Glutamatergic neuron (in vitro differentiated cells): ENCODE data around the gene PTPRCAP. TPM values are rescaled to one million over a fixed set of nuclear protein-coding genes. Genes with fewer than 3 reads are reported as not detected.
A peak's percentile ranks its signal among the peaks of the same experiment; 100 is the strongest.

Source experiments
- DNase-seq: peaks from one replicate; pipeline ENCODE4 v3.0.0; 2022
- H3K27ac Mint-ChIP-seq: one replicate; pipeline ENCODE4 v1.8.0; 2020; ENCODE audit warnings: mild to moderate bottlenecking, mixed read lengths, inconsistent platforms; ENCODE audit not compliant: unreplicated experiment
- H3K27me3 Mint-ChIP-seq: one replicate; pipeline ENCODE4 v1.8.0; 2020; ENCODE audit warnings: mild to moderate bottlenecking, moderate library complexity, mixed read lengths, inconsistent platforms; ENCODE audit not compliant: unreplicated experiment
- H3K36me3 Mint-ChIP-seq: one replicate; pipeline ENCODE4 v1.8.0; 2020; ENCODE audit warnings: mild to moderate bottlenecking, mixed read lengths, inconsistent platforms; ENCODE audit not compliant: unreplicated experiment
- H3K4me1 Mint-ChIP-seq: one replicate; pipeline ENCODE4 v1.8.0; 2020; ENCODE audit warnings: mild to moderate bottlenecking, low read depth, mixed read lengths, inconsistent platforms; ENCODE audit not compliant: unreplicated experiment
- H3K4me3 Mint-ChIP-seq: one replicate; pipeline ENCODE4 v1.8.0; 2020; ENCODE audit warnings: mild to moderate bottlenecking, mixed read lengths, inconsistent platforms; ENCODE audit not compliant: unreplicated experiment
- H3K9me3 Mint-ChIP-seq: one replicate; pipeline ENCODE4 v1.8.0; 2020; ENCODE audit warnings: mild to moderate bottlenecking, moderate library complexity, mixed read lengths, inconsistent platforms; ENCODE audit not compliant: unreplicated experiment
- CTCF ChIP-seq: fragments of 200-600 bp; sonication (generic); IDR thresholded peaks from one replicate; pipeline ENCODE4 v1.5.0; 2021; ENCODE audit not compliant: partially characterized antibody, unreplicated experiment
- total RNA-seq: library from RNA; stranded (reverse); fragmentation: NEBNext Ultra II Directional; extraction: Animal tissue kit (Norgen Biotek cat#: 25700); gene quantifications from one replicate; pipeline ENCODE4 v1.2.1, GENCODE V29; 2021; ENCODE audit not compliant: unreplicated experiment

Gene PTPRCAP
- total RNA-seq, 1 donor from 2014 or later: 2.1 TPM

DNA sequence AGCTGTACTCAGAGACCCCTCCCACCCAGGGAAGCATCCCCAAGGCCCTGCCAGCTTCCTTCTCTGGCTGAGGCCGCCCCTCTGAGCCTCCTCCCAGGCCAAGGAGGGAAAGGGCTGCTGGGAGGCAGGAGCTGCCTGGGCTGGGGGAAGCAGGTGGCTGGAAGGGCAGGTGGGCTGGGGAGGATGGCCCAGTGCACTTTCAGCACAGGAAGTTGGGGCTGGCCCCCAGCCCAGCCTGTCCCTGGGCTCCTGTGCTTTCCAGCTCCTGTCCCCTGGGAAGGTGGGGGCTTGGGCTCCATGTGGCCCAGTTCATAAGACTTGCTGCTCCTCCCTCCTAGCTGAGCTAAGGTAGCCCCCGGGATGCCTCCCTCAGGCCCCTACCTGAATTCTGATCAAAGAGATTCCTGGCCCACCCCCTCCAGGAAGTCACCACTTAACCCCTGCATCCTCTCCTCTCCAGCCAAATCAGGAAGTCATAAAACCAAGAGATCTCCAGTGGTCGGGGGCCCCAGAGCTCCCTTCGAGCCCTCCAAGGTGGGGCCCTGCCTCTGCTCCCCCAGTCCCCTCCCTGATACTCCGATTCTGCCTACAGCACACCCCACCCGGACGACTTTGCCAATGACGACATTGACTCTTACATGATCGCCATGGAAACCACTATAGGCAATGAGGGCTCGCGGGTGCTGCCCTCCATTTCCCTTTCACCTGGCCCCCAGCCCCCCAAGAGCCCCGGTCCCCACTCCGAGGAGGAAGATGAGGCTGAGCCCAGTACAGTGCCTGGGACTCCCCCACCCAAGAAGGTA, 40.7 kb downstream of the PTPRCAP start:
- Mint-ChIP-seq H3K27me3 (peaks cover 12% of the 10 kb centered on the region), H3K36me3 (no peaks in the 10 kb centered on the region), H3K9me3 (peaks cover 1% of the 10 kb centered on the region), H3K4me1 (peaks cover 5% of the 10 kb centered on the region), H3K4me3 (no peak overlapping the region), H3K27ac (peak overlapping the region; percentile 59)
- no peak for TF ChIP-seq CTCF
- no peak for DNase-seq

GRCh38 chr11:67396259-67396581, 41.3 kb downstream of the PTPRCAP start:
- Mint-ChIP-seq H3K27ac (no peak overlapping the region), H3K27me3 (peaks cover 12% of the 10 kb centered on the region), H3K4me3 (no peak overlapping the region), H3K4me1 (peaks cover 5% of the 10 kb centered on the region), H3K9me3 (peaks cover 1% of the 10 kb centered on the region), H3K36me3 (no peaks in the 10 kb centered on the region)
- no peak for DNase-seq
- TF ChIP-seq CTCF: no peak

GRCh38 chr11:67395555-67396258, 41.8 kb downstream of the PTPRCAP start:
- Mint-ChIP-seq H3K4me1 (peaks cover 5% of the 10 kb centered on the region), H3K4me3 (no peak overlapping the region), H3K27me3 (peaks cover 12% of the 10 kb centered on the region), H3K27ac (no peak overlapping the region), H3K36me3 (no peaks in the 10 kb centered on the region), H3K9me3 (peaks cover 1% of the 10 kb centered on the region)
- TF ChIP-seq CTCF: no peak
- no peak for DNase-seq

- no peak for TF ChIP-seq CTCF
- no peak overlapping the region for H3K27ac Mint-ChIP-seq
Measured at GRCh38 chr11:67393990-67394389, 43.5 kb downstream of the PTPRCAP start.

GRCh38 chr11:67393437-67393836, 44.0 kb downstream of the PTPRCAP start:
- Mint-ChIP-seq H3K4me3 (no peak overlapping the region), H3K27ac (no peak overlapping the region), H3K4me1 (peaks cover 10% of the 10 kb centered on the region), H3K36me3 (no peaks in the 10 kb centered on the region), H3K9me3 (peaks cover 1% of the 10 kb centered on the region), H3K27me3 (peaks cover 13% of the 10 kb centered on the region)
- no peak for DNase-seq
- no peak for TF ChIP-seq CTCF

More at GRCh38 chr11:67393990-67394389, 43.5 kb downstream of the PTPRCAP start:
- H3K4me3 Mint-ChIP-seq: peak overlapping the region; percentile 61
- peaks cover 13% of the 10 kb centered on the region for H3K27me3 Mint-ChIP-seq
- H3K4me1 Mint-ChIP-seq: peaks cover 10% of the 10 kb centered on the region
- H3K36me3 Mint-ChIP-seq: no peaks in the 10 kb centered on the region
- DNase-seq: no peak
- H3K9me3 Mint-ChIP-seq: peaks cover 1% of the 10 kb centered on the region
